Left colon (tissue), 2 donors: Measurements from ENCODE around the gene ITPRIPL2. TPM values are rescaled to one million over a fixed set of nuclear protein-coding genes. Genes with fewer than 3 reads are reported as not detected.

Experiments used
- ATAC-seq: fragments of 200-7000 bp; cut with Tn5 transposase; one replicate; pipeline ENCODE4 v1.9.1; 2020; ENCODE audit warnings: mild to moderate bottlenecking, moderate library complexity
- DNase-seq, 2 donors: peaks; one replicate each; pipeline ENCODE4 v3.0.0-alpha.2; 2020
- intact Hi-C, 2 donors: fragments of 100-400 bp; cut with DNase I in 1 of 2; cut with micrococcal nuclease in 1 of 2; formaldehyde crosslinking; loops; one replicate each; pipeline versions ENCODE4 v1.11.2 to v1.14.0; 2022; cut with DNase I, micrococcal nuclease
- long read RNA-seq: library from polyadenylated mRNA; unstranded; transcript quantifications from one replicate; pipeline ENCODE4 v2.0.0, GENCODE V29; 2021
- total RNA-seq, 2 donors: library from RNA; stranded (reverse); fragmentation: NEBNext Ultra II Directional; extraction: Animal tissue kit (Norgen Biotek cat#: 25700); gene quantifications; one replicate each; pipeline ENCODE4 v1.2.1, GENCODE V29; 2021
- donor health status: DM: no; HTN: no; CAD: no.
- donor health status: DM: yes; HTN: yes; CAD: no.

The ITPRIPL2 gene
- 10 to 100 TPM; 40.4 to 42.7 TPM for total RNA-seq
- long read RNA-seq, full-length matches to known transcripts = 39 of 41 reads
- long read RNA-seq, partial matches to known transcripts = 0 of 41 reads
- long read RNA-seq, other reads (novel, unspliced or antisense) = 2 of 41 reads

GRCh38 chr16:19113577-19114358 is at the start of gene ITPRIPL2:
ITPRIPL2 (plus strand) TSS chr16:19113964; CDS start chr16:19114462, 498 bp downstream.
- ATAC-seq (peak; percentile 79), DNase-seq (peak; percentile 86)
- intact Hi-C loops = no loop called here

GRCh38 chr16:19066988-19067348 is 46.8 kb upstream of the ITPRIPL2 start:
- intact Hi-C loops = no loop called here
- DNase-seq (peak in 1 of 2 donors; percentile 34), ATAC-seq (no peak)

DNA sequence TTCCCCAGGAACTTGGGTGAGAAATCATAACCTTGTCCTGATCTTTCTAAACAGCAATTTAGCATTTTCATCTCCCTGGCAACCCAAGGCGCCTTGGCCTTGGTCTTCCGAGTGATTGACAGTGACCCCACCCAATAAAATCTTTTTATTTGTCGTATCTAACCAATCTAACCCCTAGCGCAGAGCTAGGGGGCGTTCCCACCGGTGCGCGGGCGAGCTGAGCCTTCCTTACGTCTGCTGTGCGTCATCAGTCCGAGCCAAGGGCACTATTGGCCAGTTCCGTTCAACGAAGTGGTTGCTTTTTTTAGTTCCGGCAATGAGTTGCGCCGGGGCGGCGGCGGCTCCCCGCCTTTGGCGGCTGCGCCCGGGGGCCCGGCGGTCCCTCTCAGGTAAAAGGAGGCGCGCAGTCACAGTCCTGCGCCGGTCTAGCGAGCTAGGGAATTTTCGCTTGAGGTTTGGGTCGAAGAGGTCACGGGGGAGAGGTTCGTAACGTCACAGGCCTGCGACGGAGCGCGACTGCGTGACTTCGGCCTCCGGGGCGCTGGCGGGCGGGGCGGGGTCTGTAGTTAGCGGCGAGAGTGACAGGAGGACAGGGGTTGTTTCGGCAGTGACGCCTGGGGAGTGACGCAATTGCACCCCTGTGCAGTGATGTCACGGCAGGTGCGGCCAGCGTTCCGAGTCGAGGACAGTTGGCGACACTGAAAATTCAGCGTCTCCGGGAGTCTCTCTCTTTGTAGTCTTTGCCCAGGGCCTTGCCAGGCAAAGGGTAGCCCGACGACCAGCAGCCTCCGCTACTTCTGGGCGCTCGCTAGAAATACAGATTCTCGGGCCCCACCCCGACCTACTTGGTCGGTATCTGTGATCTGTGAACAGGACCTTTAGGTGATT is 46.2 kb upstream of the ITPRIPL2 start, which contains the start of gene COQ7:
TSS of gene COQ7 (plus strand) at position 266 of the 888 bp plus-strand sequence. CDS start at position 317, 51 bp downstream.
- intact Hi-C loops = no loop called here
- ATAC-seq (peak; percentile 90), DNase-seq (peak; percentile 99)

DNA sequence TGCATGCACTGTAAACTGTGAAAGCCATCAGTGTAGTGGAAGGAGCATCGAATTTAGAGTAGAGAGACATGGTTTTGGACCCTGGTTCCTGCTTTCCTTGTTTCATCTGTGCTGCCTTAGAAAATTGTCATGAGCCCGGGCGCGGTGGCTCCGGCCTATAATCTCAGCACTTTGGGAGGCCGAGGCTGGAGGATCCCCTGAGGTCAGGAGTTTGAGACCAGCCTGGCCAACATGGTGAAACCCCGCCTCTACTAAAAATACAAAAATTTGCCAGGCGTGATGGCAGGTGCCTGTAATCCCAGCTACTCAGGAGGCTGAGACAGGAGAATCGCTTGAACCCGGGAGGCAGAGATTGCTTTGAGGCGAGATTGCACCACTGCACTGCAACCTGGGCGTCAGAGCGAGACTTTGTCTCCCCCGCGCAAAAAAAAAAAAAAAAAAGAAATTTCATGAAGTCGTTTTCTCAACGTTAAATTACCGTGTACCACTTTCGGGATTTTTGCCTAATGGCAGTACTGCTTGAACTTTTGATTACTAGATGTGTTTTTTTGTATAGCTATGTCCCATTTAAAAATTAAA is 45.4 kb upstream of the ITPRIPL2 start:
- ATAC-seq (no peak), DNase-seq (no peak)
- intact Hi-C loops = no loop called here

- peak; percentile 36 to 75 for DNase-seq
- intact Hi-C loops = no loop called here
- peak; percentile 18 for ATAC-seq
These were observed 41.7 kb upstream of the ITPRIPL2 start for GRCh38 chr16:19071811-19072777.

DNA sequence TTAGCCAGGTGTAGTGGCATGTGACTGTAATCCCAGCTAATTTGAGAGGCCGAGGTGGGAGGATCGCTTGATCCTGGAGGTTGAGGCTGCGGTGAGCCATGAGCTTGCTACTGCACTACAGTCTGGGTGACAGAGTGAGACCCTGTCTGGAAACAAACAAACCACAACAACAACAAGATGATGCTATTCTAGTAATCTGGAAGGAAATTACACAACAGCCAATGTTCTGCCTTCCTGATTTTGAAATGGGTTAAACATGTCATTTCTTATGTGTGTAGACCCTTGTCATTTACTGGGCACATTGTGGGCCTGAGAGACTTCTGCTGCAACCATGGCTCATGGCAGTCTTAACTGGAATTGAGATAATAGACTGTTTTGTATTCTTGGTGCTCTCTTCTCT is 40.4 kb upstream of the ITPRIPL2 start:
- DNase-seq (no peak), ATAC-seq (no peak)
- intact Hi-C loops = no loop called here

- intact Hi-C loops = no loop called here
- DNase-seq = no peak
- ATAC-seq = no peak
These were observed 39.9 kb upstream of the ITPRIPL2 start for GRCh38 chr16:19073863-19074262.

- intact Hi-C loops = no loop called here
- DNase-seq = no peak
- no peak for ATAC-seq
These were observed 38.3 kb upstream of the ITPRIPL2 start for GRCh38 chr16:19075511-19075910.

DNA sequence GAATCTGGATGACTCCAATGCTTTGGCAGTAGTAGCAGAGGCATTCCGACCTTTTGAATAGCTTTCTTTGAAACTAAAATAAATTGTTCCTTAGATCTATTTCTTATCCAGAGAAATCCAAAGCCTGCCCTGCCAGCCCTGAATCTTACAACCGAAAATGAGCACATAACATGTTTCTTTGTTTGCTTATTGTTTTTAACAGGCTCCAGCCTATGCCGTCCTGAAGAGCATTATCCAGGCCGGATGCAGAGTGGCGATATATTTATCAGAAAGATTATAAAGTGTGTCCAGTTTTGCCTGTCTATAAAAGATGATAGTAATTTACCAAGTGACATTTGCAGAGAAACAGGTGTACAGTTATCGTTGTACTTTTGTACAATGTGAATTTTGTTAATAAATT is 35.9 kb upstream of the ITPRIPL2 start:
- intact Hi-C loops = no loop called here
- no peak for DNase-seq
- ATAC-seq = no peak

GRCh38 chr16:19083670-19084069 is 30.1 kb upstream of the ITPRIPL2 start:
- intact Hi-C loops = loop anchor here (10.0 kb wide), 2 partner anchors 91 to 291 kb away; no protein-coding TSS in a partner anchor
- DNase-seq = no peak
- no peak for ATAC-seq

DNA sequence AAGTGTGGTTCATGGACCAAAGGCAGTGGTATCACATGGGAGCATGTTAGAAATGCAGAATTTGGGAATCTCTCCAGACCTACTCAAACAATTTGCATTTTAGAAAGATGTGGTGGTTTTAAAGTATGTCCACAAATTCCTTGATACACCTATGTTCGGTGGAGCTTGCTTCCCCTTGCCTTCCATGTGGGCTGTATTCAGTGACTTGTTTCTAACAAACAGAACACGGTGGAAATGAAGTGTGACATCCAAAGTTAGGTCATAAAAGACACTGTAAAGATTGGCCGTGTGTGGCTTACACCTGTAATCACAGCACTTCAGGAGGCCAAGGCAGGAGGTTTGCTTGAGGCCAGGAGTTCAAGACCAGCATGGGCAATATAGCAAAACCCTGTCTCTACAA is 29.6 kb upstream of the ITPRIPL2 start:
- ATAC-seq = no peak
- intact Hi-C loops = loop anchor here (10.0 kb wide), 2 partner anchors 91 to 291 kb away; no protein-coding TSS in a partner anchor
- DNase-seq = no peak

GRCh38 chr16:19084879-19085278 is 28.9 kb upstream of the ITPRIPL2 start:
- ATAC-seq = no peak
- intact Hi-C loops = loop anchor here (10.0 kb wide), 2 partner anchors 90 to 290 kb away; no protein-coding TSS in a partner anchor
- no peak for DNase-seq

DNA sequence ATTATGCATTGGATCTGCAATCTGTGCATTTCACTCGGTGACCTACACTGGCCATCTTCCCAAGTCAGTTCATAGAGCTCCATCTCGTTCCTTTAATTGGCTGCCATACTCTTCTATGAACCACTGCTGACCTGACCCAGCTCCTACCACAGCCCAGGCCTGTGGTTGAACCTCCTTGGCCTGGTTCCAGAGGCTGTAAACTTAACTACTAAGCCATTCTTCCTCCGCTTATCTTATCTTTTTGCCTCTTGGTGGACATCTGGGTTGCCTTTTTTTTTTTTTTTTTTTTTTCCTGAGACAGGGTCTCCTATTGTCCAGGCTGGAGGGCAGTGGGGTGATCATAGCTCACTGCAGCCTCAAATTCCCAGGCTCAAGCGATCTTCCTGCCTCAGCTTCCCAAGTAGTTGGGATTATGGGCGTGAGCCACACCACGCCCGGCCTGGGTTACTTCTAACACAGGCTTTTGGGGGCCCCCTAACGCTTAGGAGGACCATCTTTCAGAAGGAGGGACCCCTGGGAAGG is 28.0 kb upstream of the ITPRIPL2 start:
- ATAC-seq = peak; percentile 73
- intact Hi-C loops = loop anchor here (2.0 to 10.0 kb wide), 3 partner anchors 89 to 289 kb away; no protein-coding TSS in a partner anchor
- peak; percentile 65 to 71 for DNase-seq

- DNase-seq = peak; percentile 88 to 90
- intact Hi-C loops = loop anchor here (2.0 to 10.0 kb wide), 3 partner anchors 88 to 288 kb away; no protein-coding TSS in a partner anchor
- ATAC-seq = peak; percentile 92
These were observed 27.2 kb upstream of the ITPRIPL2 start for GRCh38 chr16:19086322-19087199.

- intact Hi-C loops = loop anchor here (10.0 kb wide), 2 partner anchors 86 to 286 kb away; no protein-coding TSS in a partner anchor
- no peak for DNase-seq
- no peak for ATAC-seq
These were observed 25.3 kb upstream of the ITPRIPL2 start for GRCh38 chr16:19088341-19088916.

DNA sequence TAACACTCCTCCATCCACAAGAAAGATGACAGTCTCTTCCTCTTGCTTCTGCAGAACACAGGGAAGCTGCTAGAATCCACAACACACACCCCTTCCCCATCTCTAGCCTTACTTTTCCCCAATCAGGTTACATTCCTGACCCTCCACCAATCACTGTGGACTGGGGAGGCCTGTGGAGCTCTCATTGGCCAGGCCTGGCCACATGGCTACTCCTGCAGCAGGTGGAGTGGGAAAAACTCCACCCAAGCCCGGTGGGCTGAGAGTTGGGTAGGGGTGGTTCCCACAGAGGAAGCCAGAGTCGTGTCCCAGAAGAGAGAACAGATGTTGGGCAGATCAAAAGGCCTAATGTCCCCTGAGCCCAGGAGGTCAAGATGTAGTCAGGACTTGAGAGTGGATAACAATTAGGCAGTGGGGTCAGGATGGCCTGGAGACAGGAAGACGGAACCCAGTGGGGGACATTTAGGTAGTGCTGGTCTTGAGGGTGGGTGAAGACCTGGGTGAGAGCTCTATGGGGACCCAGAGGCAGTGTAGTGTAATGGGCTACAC is 24.3 kb upstream of the ITPRIPL2 start:
- no peak for ATAC-seq
- intact Hi-C loops = loop anchor here (10.0 kb wide), 2 partner anchors 85 to 285 kb away; no protein-coding TSS in a partner anchor
- DNase-seq = no peak
